Fibroblast of peridontal ligament (primary cell): Measurements from ENCODE around the gene PCDHGA5.
"Not testable (repeated sequence)": the region's sequence is repeated elsewhere in the genome, so short reads cannot be mapped to it uniquely, and the experiment has no call there.

ENCODE experiments used
- DNase-seq: peaks from one replicate; pipeline ENCODE4 v3.0.0-alpha.2; 2010; ENCODE audit errors: extremely low read depth

The PCDHGA5 gene

GRCh38 chr5:141387557-141388311, 23.8 kb downstream of the PCDHGA5 start, which contains the start of gene PCDHGB4:
PCDHGB4 (plus strand) TSS chr5:141387698; CDS start chr5:141387885, 187 bp downstream.
- peak; percentile 60 for DNase-seq

GRCh38 chr5:141388661-141389060, 24.7 kb downstream of the PCDHGA5 start:
- DNase-seq: no peak

GRCh38 chr5:141389153-141390042, 25.4 kb downstream of the PCDHGA5 start:
- no peak for DNase-seq

GRCh38 chr5:141392429-141393198, 28.7 kb downstream of the PCDHGA5 start, which contains the start of gene PCDHGA8:
PCDHGA8 (plus strand) TSS chr5:141392633; CDS start chr5:141392814, 181 bp downstream.
- no peak for DNase-seq

- DNase-seq: no peak
Observed at GRCh38 chr5:141393267-141393666, 29.3 kb downstream of the PCDHGA5 start.

- not testable (repeated sequence) for DNase-seq
Observed at GRCh38 chr5:141394401-141395187, 30.6 kb downstream of the PCDHGA5 start.

GRCh38 chr5:141397756-141398551, 34.0 kb downstream of the PCDHGA5 start, which contains the start of gene PCDHGB5:
PCDHGB5 (plus strand) TSS chr5:141397947; CDS start chr5:141398128, 181 bp downstream.
- peak; percentile 39 for DNase-seq

GRCh38 chr5:141398608-141399007, 34.6 kb downstream of the PCDHGA5 start:
- no peak for DNase-seq

- no peak for DNase-seq
Observed at GRCh38 chr5:141399555-141400258, 35.7 kb downstream of the PCDHGA5 start.

GRCh38 chr5:141402553-141403243, 38.7 kb downstream of the PCDHGA5 start, which contains the start of gene PCDHGA9:
PCDHGA9 (plus strand) TSS chr5:141402778; CDS start chr5:141402953, 175 bp downstream.
- DNase-seq: peak; percentile 41

- DNase-seq: no peak
Observed at GRCh38 chr5:141403387-141403786, 39.4 kb downstream of the PCDHGA5 start.

- DNase-seq: peak; percentile 34
Observed at GRCh38 chr5:141407790-141408505, 44.0 kb downstream of the PCDHGA5 start, which contains the start of gene PCDHGB6. PCDHGB6 (plus strand) TSS chr5:141408021; CDS start chr5:141408203, 182 bp downstream.

GRCh38 chr5:141409598-141410306, 45.8 kb downstream of the PCDHGA5 start:
- no peak for DNase-seq

GRCh38 chr5:141411575-141411974, 47.6 kb downstream of the PCDHGA5 start:
- no peak for DNase-seq

GRCh38 chr5:141412854-141413539, 49.0 kb downstream of the PCDHGA5 start, which contains the start of gene PCDHGA10:
PCDHGA10 (plus strand) TSS chr5:141412987; CDS start chr5:141413176, 189 bp downstream.
- DNase-seq: peak; percentile 84

GRCh38 chr5:141413540-141414069, 49.6 kb downstream of the PCDHGA5 start:
- DNase-seq: no peak
